NB4 (cell line): ENCODE data around the gene OR7C1.

Experiments
- CTCF ChIP-seq: IDR thresholded peaks from one replicate; pipeline ENCODE4 v1.5.1; 2012; ENCODE audit warnings: low read depth, low read length
- MYC ChIP-seq: IDR thresholded peaks from 2 replicates; pipeline ENCODE4 v1.6.1; 2011; ENCODE audit warnings: low read depth, low read length
- TF ChIP-seq, protein P1 (sequence below): IDR thresholded peaks from 2 replicates; pipeline ENCODE4 v1.6.1; 2011; ENCODE audit warnings: low read depth, low read length

- TF ChIP-seq CTCF (no peak), MYC (no peak)
- TF ChIP-seq, protein P1, sequence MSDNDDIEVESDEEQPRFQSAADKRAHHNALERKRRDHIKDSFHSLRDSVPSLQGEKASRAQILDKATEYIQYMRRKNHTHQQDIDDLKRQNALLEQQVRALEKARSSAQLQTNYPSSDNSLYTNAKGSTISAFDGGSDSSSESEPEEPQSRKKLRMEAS, result no peak
Observed at GRCh38 chr19:14818588-14818987, 16.4 kb downstream of the OR7C1 start.
